Caco-2 (cell line): ENCODE measurements around the gene PTPN23. TPM values are rescaled to one million over a fixed set of nuclear protein-coding genes. Genes with fewer than 3 reads are reported as not detected.

Experiments used
- BruUV-seq: library from RNA; stranded (reverse); fragments of 400-500 nt; replicated peaks from 2 replicates; lab custom pipeline; 2021; lab: Mats Ljungman, UMichigan
- CTCF ChIA-PET: fragments of 300-600 bp; sonication (Branson Sonifier 250); formaldehyde crosslinking; loops from one replicate; lab custom pipeline; 2022; ENCODE audit warnings: antibody characterized with exemption; lab: Charles Lee
- POLR2A ChIA-PET: fragments of 300-600 bp; sonication (Branson Sonifier 250); formaldehyde crosslinking; loops from one replicate; lab custom pipeline; 2022; ENCODE audit warnings: antibody characterized with exemption; lab: Charles Lee
- DNase-seq, 2 experiments: peaks; one replicate each; pipeline versions ENCODE4 v3.0.0 to v3.0.0-alpha.2; 2020 to 2022
- H3K27me3 ChIP-seq: replicated peaks from 2 replicates; pipeline ENCODE4 v1.6.0; 2011; ENCODE audit warnings: low read length; ENCODE audit not compliant: control insufficient read depth, insufficient read depth
- H3K36me3 ChIP-seq: 2 replicates; pipeline ENCODE4 v1.5.1; 2011; ENCODE audit warnings: low read length; ENCODE audit not compliant: control insufficient read depth, insufficient read depth
- H3K4me1 ChIP-seq: fragments of 250-450 bp; sonication (Bioruptor Pico); 2 replicates; pipeline ENCODE4 v1.5.1; 2020; ENCODE audit warnings: mild to moderate bottlenecking
- H3K4me3 ChIP-seq: 2 replicates; pipeline ENCODE4 v1.5.1; 2011; ENCODE audit warnings: low read depth, mild to moderate bottlenecking, control low read depth, low read length
- H3K9me3 ChIP-seq: fragments of 250-450 bp; sonication (Bioruptor Pico); 2 replicates; pipeline ENCODE4 v1.5.1; 2020; ENCODE audit warnings: mild to moderate bottlenecking, moderate library complexity
- H3K27ac Mint-ChIP-seq: one replicate; pipeline ENCODE4 v1.8.0; 2022; ENCODE audit warnings: mixed read lengths; ENCODE audit not compliant: unreplicated experiment
- H3K27me3 Mint-ChIP-seq: one replicate; pipeline ENCODE4 v1.8.0; 2022; ENCODE audit warnings: mixed read lengths; ENCODE audit not compliant: insufficient read depth, unreplicated experiment
- H3K36me3 Mint-ChIP-seq: one replicate; pipeline ENCODE4 v1.8.0; 2022; ENCODE audit warnings: mild to moderate bottlenecking, mixed read lengths; ENCODE audit not compliant: insufficient read depth, unreplicated experiment
- H3K4me1 Mint-ChIP-seq: one replicate; pipeline ENCODE4 v1.8.0; 2022; ENCODE audit warnings: low read depth, mixed read lengths; ENCODE audit not compliant: unreplicated experiment
- H3K4me3 Mint-ChIP-seq: one replicate; pipeline ENCODE4 v1.8.0; 2022; ENCODE audit warnings: mild to moderate bottlenecking, moderate library complexity, mixed read lengths; ENCODE audit not compliant: unreplicated experiment
- H3K9me3 Mint-ChIP-seq: one replicate; pipeline ENCODE4 v1.8.0; 2022; ENCODE audit warnings: mixed read lengths; ENCODE audit not compliant: unreplicated experiment
- CTCF ChIP-seq, 2 experiments: fragments of 200-600 bp in 1 of 2; IDR thresholded peaks; 1 replicate in 1 of 2; 2 replicates in 1 of 2; pipeline versions ENCODE4 v1.5.1 to v1.8.0; 2011 to 2022; ENCODE audit warnings: antibody characterized with exemption in 1 of 2, control low read depth in 1 of 2, inconsistent platforms in 1 of 2, low read depth in 1 of 2, low read length in 1 of 2, mild to moderate bottlenecking in 1 of 2, moderate library complexity in 1 of 2; ENCODE audit not compliant: insufficient read depth in 1 of 2, severe bottlenecking in 1 of 2, unreplicated experiment in 1 of 2
- intact Hi-C: fragments of 100-400 bp; cut with micrococcal nuclease; formaldehyde crosslinking; loops from one replicate; pipeline ENCODE4 v1.10.0; 2022; ENCODE audit not compliant: unreplicated experiment
- total RNA-seq: library from RNA; stranded (reverse); gene quantifications from 2 replicates; pipeline ENCODE4 v1.2.3, GENCODE V29; 2022

Gene PTPN23
- total RNA-seq, 1 experiment from 2014 or later, result 49.6 TPM

- Histone ChIP-seq H3K36me3 (peaks cover 12% of the 10 kb centered on the region), H3K9me3 (no peaks in the 10 kb centered on the region), H3K4me1 (peaks cover 8% of the 10 kb centered on the region), H3K27me3 (no peaks in the 10 kb centered on the region), H3K4me3 (no peak overlapping the region)
- H3K4me1 Mint-ChIP-seq, result peaks cover 7% of the 10 kb centered on the region
- H3K36me3 Mint-ChIP-seq, result peaks cover 88% of the 10 kb centered on the region
- no peaks in the 10 kb centered on the region for H3K9me3 Mint-ChIP-seq
- TF ChIP-seq CTCF (IDR thresholded peaks at IDR 0.05; ENCODE audit: insufficient read depth in 1 of 2, low read depth in 1 of 2, low read length in 1 of 2, severe bottlenecking in 1 of 2, unreplicated experiment in 1 of 2), result no peak
- intact Hi-C loops, result no loop called here
- ChIA-PET CTCF (no interaction called here), POLR2A (interaction anchor here (0.5 kb wide), 1 partner anchor 21 kb away, joined by 3 read pairs; no protein-coding TSS in a partner anchor)
- H3K27me3 Mint-ChIP-seq, result no peaks in the 10 kb centered on the region
- no TSS peak for BruUV-seq
- no peak overlapping the region for H3K27ac Mint-ChIP-seq
- DNase-seq, result no peak
- H3K4me3 Mint-ChIP-seq, result no peak overlapping the region
These were observed 38.5 kb downstream of the PTPN23 start for GRCh38 chr3:47419083-47420043.

GRCh38 chr3:47420044-47420430 is 39.2 kb downstream of the PTPN23 start:
- Mint-ChIP-seq H3K9me3 (no peaks in the 10 kb centered on the region), H3K27me3 (no peaks in the 10 kb centered on the region), H3K4me3 (no peak overlapping the region), H3K27ac (no peak overlapping the region), H3K4me1 (peaks cover 13% of the 10 kb centered on the region), H3K36me3 (peaks cover 88% of the 10 kb centered on the region)
- POLR2A ChIA-PET, result no interaction called here
- H3K4me3 ChIP-seq, result no peak overlapping the region
- H3K9me3 ChIP-seq, result no peaks in the 10 kb centered on the region
- TF ChIP-seq CTCF (IDR thresholded peaks at IDR 0.05; ENCODE audit: insufficient read depth in 1 of 2, low read depth in 1 of 2, low read length in 1 of 2, severe bottlenecking in 1 of 2, unreplicated experiment in 1 of 2), result no peak
- CTCF ChIA-PET, result no interaction called here
- intact Hi-C loops, result no loop called here
- H3K4me1 ChIP-seq, result peaks cover 6% of the 10 kb centered on the region
- no TSS peak for BruUV-seq
- H3K36me3 ChIP-seq, result peaks cover 12% of the 10 kb centered on the region
- no peaks in the 10 kb centered on the region for H3K27me3 ChIP-seq
- no peak for DNase-seq
